ENCODE measurements around the gene PUSL1.

The PUSL1 gene

GRCh38 chr1:1278620-1279019 is 29.8 kb upstream of the PUSL1 start:
- TF ChIP-seq FOXP2 (optimal IDR thresholded peaks at IDR 0.05; ENCODE audit: borderline replicate concordance, extremely low read depth, extremely low read length, insufficient read depth) (no peak), POLR2AphosphoS5 (IDR thresholded peaks at IDR 0.05; ENCODE audit: low read depth, low read length) (no peak), REST (IDR thresholded peaks at IDR 0.05; ENCODE audit: insufficient read depth in 1 of 2, low read depth in 2 of 2, low read length in 2 of 2) (no peak), SIN3A (IDR thresholded peaks at IDR 0.05; ENCODE audit: borderline replicate concordance, insufficient read depth, low read length) (no peak)

- no peak for TF ChIP-seq REST (IDR thresholded peaks at IDR 0.05; ENCODE audit: insufficient read depth in 1 of 2, low read depth in 2 of 2, low read length in 2 of 2)
- TF ChIP-seq FOXP2 (optimal IDR thresholded peaks at IDR 0.05; ENCODE audit: borderline replicate concordance, extremely low read depth, extremely low read length, insufficient read depth) = no peak
- TF ChIP-seq POLR2AphosphoS5 (IDR thresholded peaks at IDR 0.05; ENCODE audit: low read depth, low read length) = no peak
Observed at GRCh38 chr1:1279028-1279427, 29.4 kb upstream of the PUSL1 start.

GRCh38 chr1:1280782-1281481 is 27.5 kb upstream of the PUSL1 start:
- TF ChIP-seq REST (IDR thresholded peaks at IDR 0.05; ENCODE audit: insufficient read depth in 1 of 2, low read depth in 2 of 2, low read length in 2 of 2) (no peak), FOXP2 (optimal IDR thresholded peaks at IDR 0.05; ENCODE audit: borderline replicate concordance, extremely low read depth, extremely low read length, insufficient read depth) (no peak), SIN3A (IDR thresholded peaks at IDR 0.05; ENCODE audit: borderline replicate concordance, insufficient read depth, low read length) (no peak), POLR2AphosphoS5 (IDR thresholded peaks at IDR 0.05; ENCODE audit: low read depth, low read length) (no peak), TAF1 (IDR thresholded peaks at IDR 0.05; ENCODE audit: borderline replicate concordance, insufficient read depth, low read length) (no peak)

- TF ChIP-seq REST (IDR thresholded peaks at IDR 0.05; ENCODE audit: insufficient read depth in 1 of 2, low read depth in 2 of 2, low read length in 2 of 2) (no peak), POLR2AphosphoS5 (IDR thresholded peaks at IDR 0.05; ENCODE audit: low read depth, low read length) (no peak), FOXP2 (optimal IDR thresholded peaks at IDR 0.05; ENCODE audit: borderline replicate concordance, extremely low read depth, extremely low read length, insufficient read depth) (no peak), TAF1 (IDR thresholded peaks at IDR 0.05; ENCODE audit: borderline replicate concordance, insufficient read depth, low read length) (no peak), SIN3A (IDR thresholded peaks at IDR 0.05; ENCODE audit: borderline replicate concordance, insufficient read depth, low read length) (no peak)
Observed at GRCh38 chr1:1281533-1282321, 26.7 kb upstream of the PUSL1 start.
